Psoas muscle (tissue), 8 donors: Measurements from ENCODE around the gene GDPD2. TPM values are rescaled to one million over a fixed set of nuclear protein-coding genes. Genes with fewer than 3 reads are reported as not detected.
A peak's percentile ranks its signal among the peaks of the same experiment; 100 is the strongest.
"Not testable (repeated sequence)": the region's sequence is repeated elsewhere in the genome, so short reads cannot be mapped to it uniquely, and the experiment has no call there.

Experiments used
- ATAC-seq, 4 donors: fragments of 200-7000 bp; cut with Tn5 transposase; one replicate each; pipeline ENCODE4 v1.9.1; 2020; ENCODE audit warnings: moderate library complexity in 3 of 4, mild to moderate bottlenecking in 2 of 4
- DNase-seq, 2 donors: peaks; one replicate each; pipeline ENCODE4 v3.0.0-alpha.2; 2020
- H3K27ac ChIP-seq: fragments of 200-600 bp; one replicate; pipeline ENCODE4 v1.8.0; 2022
- H3K27me3 ChIP-seq, 3 donors: fragments of 200-600 bp in 1 of 3; one replicate each; pipeline versions ENCODE4 v1.6.1 to v1.8.0; 2013 to 2022; ENCODE audit warnings: low read length in 2 of 3, mild to moderate bottlenecking in 2 of 3, moderate library complexity in 1 of 3; ENCODE audit not compliant: insufficient read depth in 3 of 3
- H3K36me3 ChIP-seq, 2 donors: fragments of 200-600 bp in 1 of 2; one replicate each; pipeline versions ENCODE4 v1.6.1 to v1.8.0; 2013 to 2022; ENCODE audit warnings: low read depth in 1 of 2, mild to moderate bottlenecking in 1 of 2, moderate library complexity in 1 of 2; ENCODE audit not compliant: insufficient read depth in 1 of 2
- H3K4me1 ChIP-seq: fragments of 200-600 bp; one replicate; pipeline ENCODE4 v1.8.0; 2022
- H3K4me3 ChIP-seq: fragments of 200-600 bp; one replicate; pipeline ENCODE4 v1.8.0; 2022; ENCODE audit warnings: mild to moderate bottlenecking
- H3K9me3 ChIP-seq: fragments of 200-600 bp; one replicate; pipeline ENCODE4 v1.8.0; 2022
- WGBS, 3 donors: extraction: QIAGEN DNeasy Blood & Tissue Kit; methylation state at CpG; one replicate each; pipeline versions ENCODE4 v1.1.6 to v1.1.7; 2013; 5-methylcytosine and 5-hydroxymethylcytosine counted together
- intact Hi-C, 2 donors: fragments of 100-400 bp; cut with DNase I; formaldehyde crosslinking; loops; one replicate each; pipeline versions ENCODE4 v1.11.0 to v1.14.2; 2022
- long read RNA-seq, 2 donors: library from polyadenylated mRNA; unstranded; transcript quantifications; one replicate each; pipeline ENCODE4 v2.0.0, GENCODE V29; 2021
- polyA plus RNA-seq, 3 donors: library from polyadenylated mRNA; stranded (reverse); fragments of 200-250 nt; gene quantifications; one replicate each; pipeline ENCODE4 v1.2.3, GENCODE V29; 2013
- total RNA-seq, 4 donors: library from RNA; stranded (reverse); fragmentation: NEBNext Ultra II Directional in 2 of 4; extraction: Animal tissue kit (Norgen Biotek cat#: 25700) in 2 of 4; gene quantifications; one replicate each; pipeline versions ENCODE4 v1.2.1 to v1.2.4, GENCODE V29; 2021 to 2023
- TF ChIP-seq, protein P1 (sequence below): fragments of 200-600 bp; IDR thresholded peaks from one replicate; pipeline ENCODE4 v1.8.0; 2022; ENCODE audit warnings: antibody characterized with exemption
- donor health status: healthy with polysubstance abuse.
- donor health status: DM: no; HTN: no; CAD: no; lungs with moderate emphysema.
- donor health status: Bipolar disorder and iron deficiency.
- donor health status: healthy.
- donor health status: DM: yes; HTN: yes; CAD: no.
- donor health status: DM: no; HTN: no; CAD: no.
- donor health status: DM: no; HTN: no; CAD: no.
- donor health status: DM: yes; HTN: yes; CAD: no.

The GDPD2 gene, protein sequence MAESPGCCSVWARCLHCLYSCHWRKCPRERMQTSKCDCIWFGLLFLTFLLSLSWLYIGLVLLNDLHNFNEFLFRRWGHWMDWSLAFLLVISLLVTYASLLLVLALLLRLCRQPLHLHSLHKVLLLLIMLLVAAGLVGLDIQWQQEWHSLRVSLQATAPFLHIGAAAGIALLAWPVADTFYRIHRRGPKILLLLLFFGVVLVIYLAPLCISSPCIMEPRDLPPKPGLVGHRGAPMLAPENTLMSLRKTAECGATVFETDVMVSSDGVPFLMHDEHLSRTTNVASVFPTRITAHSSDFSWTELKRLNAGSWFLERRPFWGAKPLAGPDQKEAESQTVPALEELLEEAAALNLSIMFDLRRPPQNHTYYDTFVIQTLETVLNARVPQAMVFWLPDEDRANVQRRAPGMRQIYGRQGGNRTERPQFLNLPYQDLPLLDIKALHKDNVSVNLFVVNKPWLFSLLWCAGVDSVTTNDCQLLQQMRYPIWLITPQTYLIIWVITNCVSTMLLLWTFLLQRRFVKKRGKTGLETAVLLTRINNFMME
- not detected for total RNA-seq
- polyA plus RNA-seq = under 1 TPM in 1 of 3 donors, not detected in 2; 0.01 TPM
- long read RNA-seq, donor 1 = 0 reads
- long read RNA-seq, donor 2 = 0 reads

DNA sequence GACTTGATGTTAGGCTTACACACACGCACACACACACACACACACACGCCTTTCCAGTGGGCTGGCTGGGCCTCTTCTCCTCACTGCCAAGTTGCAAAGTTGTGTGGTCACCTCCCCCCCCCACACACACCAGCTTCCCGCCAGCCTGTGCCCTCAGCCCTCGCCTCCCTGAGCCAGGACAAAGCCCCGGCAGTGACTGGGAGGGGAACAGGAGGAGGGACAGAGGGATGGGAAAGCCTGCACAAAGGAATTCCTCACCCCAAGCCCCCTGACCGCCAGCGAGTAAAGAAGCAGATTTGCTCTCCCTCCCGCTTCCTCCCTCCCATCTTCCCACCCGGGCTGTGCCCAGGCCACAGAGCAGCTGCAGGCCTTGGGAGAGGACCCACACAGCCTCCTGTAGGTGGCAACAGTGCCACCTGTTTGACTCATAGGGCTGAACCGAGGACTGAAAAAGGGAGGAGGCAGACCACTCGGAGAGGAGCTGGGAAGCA lies at the start of gene GDPD2:
Gene GDPD2 (plus strand): TSS at position 464 of the 491 bp plus-strand sequence. CDS start 1,671 bp downstream, outside the sequence.
- TF ChIP-seq, protein P1, sequence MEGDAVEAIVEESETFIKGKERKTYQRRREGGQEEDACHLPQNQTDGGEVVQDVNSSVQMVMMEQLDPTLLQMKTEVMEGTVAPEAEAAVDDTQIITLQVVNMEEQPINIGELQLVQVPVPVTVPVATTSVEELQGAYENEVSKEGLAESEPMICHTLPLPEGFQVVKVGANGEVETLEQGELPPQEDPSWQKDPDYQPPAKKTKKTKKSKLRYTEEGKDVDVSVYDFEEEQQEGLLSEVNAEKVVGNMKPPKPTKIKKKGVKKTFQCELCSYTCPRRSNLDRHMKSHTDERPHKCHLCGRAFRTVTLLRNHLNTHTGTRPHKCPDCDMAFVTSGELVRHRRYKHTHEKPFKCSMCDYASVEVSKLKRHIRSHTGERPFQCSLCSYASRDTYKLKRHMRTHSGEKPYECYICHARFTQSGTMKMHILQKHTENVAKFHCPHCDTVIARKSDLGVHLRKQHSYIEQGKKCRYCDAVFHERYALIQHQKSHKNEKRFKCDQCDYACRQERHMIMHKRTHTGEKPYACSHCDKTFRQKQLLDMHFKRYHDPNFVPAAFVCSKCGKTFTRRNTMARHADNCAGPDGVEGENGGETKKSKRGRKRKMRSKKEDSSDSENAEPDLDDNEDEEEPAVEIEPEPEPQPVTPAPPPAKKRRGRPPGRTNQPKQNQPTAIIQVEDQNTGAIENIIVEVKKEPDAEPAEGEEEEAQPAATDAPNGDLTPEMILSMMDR = peak; percentile 6
- no peaks in the 10 kb centered on the region for H3K36me3 ChIP-seq
- H3K27ac ChIP-seq = no peak within 1 kb of the TSS
- no peak within 1 kb of the TSS for H3K4me3 ChIP-seq
- peaks cover 0 to 33% (median 3%) of the 10 kb centered on the region in 3 donors for H3K27me3 ChIP-seq
- no peaks in the 10 kb centered on the region for H3K4me1 ChIP-seq
- H3K9me3 ChIP-seq = no peaks in the 10 kb centered on the region
- intact Hi-C loops = no loop called here
- DNase-seq (no peak), ATAC-seq (peak in 2 of 4 donors; percentile 42 to 64)
- 9 to 29% (median 16%) methylated on average over 8 to 11 of the region's 11 CpGs for WGBS, 3 donors

DNA sequence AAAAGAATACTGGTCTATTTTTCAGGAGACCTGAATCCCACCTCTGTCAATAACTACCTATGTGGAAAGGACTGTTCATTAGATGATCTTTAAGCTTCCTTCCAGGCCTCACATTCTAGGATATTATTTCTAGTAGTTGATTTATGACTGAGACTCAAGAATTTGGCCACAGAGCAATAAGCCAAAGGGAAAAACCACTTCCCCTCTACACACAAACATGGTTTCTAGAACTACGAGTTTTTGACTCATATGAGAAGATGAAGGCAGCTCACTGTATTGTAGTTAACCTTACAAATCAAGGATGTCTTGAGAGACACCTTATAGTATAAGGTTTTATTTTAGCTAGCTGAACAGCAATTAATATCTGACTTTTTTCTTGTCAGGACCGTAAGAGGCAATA lies 36.9 kb upstream of the GDPD2 start:
- ATAC-seq = no peak
- 68 to 91% (median 85%) methylated on average over 2 of the region's 2 CpGs for WGBS, 3 donors
- no peak for DNase-seq

DNA sequence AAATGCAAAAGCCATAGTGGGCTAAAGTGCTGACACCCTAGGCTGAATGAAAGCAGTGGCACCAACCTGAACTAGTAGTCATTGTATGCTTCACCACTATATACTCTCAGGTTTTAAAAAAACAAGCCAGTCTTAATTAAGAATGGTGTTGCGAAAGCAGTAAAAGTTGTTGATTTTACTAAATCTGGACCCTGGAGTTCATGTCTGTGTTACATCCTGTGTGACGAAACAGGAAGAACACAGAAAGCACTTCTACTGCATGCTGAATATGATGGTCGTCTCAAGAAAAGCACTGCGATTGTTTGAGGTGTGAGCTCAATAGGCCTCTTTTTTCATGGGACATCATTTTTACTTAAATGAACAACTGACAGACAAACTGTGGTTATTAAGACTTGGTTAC lies 24.2 kb upstream of the GDPD2 start:
- Histone ChIP-seq H3K36me3 (no peaks in the 10 kb centered on the region), H3K27ac (no peak overlapping the region), H3K9me3 (peaks cover 5% of the 10 kb centered on the region), H3K4me1 (no peaks in the 10 kb centered on the region), H3K4me3 (no peak overlapping the region), H3K27me3 (peaks cover 0 to 10% (median 0%) of the 10 kb centered on the region in 3 donors)
- DNase-seq = no peak
- TF ChIP-seq, protein P1 = no peak
- intact Hi-C loops = no loop called here
- ATAC-seq = no peak
- 67 to 80% (median 68%) methylated on average over 4 of the region's 4 CpGs for WGBS, 3 donors

More for the DNA sequence above, 36.9 kb upstream of the GDPD2 start:
- Histone ChIP-seq H3K27me3 (peaks cover 0 to 2% (median 0%) of the 10 kb centered on the region in 3 donors), H3K36me3 (no peaks in the 10 kb centered on the region), H3K9me3 (no peaks in the 10 kb centered on the region), H3K27ac (no peak overlapping the region), H3K4me1 (no peaks in the 10 kb centered on the region), H3K4me3 (no peak overlapping the region)
- TF ChIP-seq, protein P1 = no peak
- intact Hi-C loops = no loop called here

DNA sequence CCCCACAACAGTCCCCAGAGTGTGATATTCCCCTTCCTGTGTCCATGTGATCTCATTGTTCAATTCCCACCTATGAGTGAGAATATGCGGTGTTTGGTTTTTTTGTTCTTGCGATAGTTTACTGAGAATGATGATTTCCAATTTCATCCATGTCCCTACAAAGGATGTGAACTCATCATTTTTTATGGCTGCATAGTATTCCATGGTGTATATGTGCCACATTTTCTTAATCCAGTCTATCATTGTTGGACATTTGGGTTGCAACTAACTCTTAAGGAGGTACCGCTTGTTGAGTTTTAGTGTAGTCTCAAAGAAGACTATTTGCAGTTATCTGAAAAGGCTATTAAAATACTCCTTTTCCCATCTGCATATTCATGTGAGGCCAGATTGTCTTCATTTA lies 22.9 kb upstream of the GDPD2 start:
- intact Hi-C loops, H3K36me3 ChIP-seq, H3K27ac ChIP-seq, DNase-seq, H3K4me3 ChIP-seq, H3K4me1 ChIP-seq, H3K9me3 ChIP-seq, ATAC-seq: not testable (repeated sequence)
- peaks cover 0 to 14% (median 0%) of the 10 kb centered on the region in 3 donors for H3K27me3 ChIP-seq
- 95 to 100% (median 100%) methylated on average over 1 of the region's 3 CpGs for WGBS, 3 donors

DNA sequence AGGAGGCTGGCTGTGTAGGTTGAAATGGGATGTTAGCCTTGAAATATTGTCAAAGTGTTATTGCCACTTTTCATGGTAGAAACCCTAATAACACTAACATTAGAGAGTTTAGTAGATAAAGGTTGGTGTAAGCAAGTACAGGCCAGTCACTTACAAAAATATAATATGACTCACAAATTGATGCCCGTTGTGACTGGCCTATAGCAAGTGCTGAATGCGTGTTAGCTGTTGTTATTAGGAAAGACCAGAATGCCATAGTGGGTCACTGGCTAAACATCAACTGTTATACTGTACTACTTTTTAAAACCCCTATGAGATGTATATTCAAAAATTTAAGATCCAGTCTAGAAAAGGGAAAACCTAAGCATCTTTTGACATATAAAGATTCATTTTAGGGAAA lies 20.4 kb upstream of the GDPD2 start:
- intact Hi-C loops = no loop called here
- Histone ChIP-seq H3K27me3 (peaks cover 0 to 15% (median 0%) of the 10 kb centered on the region in 3 donors), H3K36me3 (no peaks in the 10 kb centered on the region), H3K4me1 (no peaks in the 10 kb centered on the region), H3K27ac (no peak overlapping the region), H3K9me3 (peaks cover 5% of the 10 kb centered on the region), H3K4me3 (no peak overlapping the region)
- TF ChIP-seq, protein P1 = no peak
- DNase-seq (no peak), ATAC-seq (no peak)
- WGBS, 3 donors = 78 to 95% (median 89%) methylated on average over 2 of the region's 2 CpGs
